ENCODE data around the gene SUN2. TPM values are rescaled to one million over a fixed set of nuclear protein-coding genes. Genes with fewer than 3 reads are reported as not detected.

Gene SUN2
- total and polyA plus RNA-seq, 10 of the 15 experiments (the other 5 are each of a cell fraction or from before 2014, with no cell fraction given) = 0.18 to 107 (median 35.9) TPM

DNA sequence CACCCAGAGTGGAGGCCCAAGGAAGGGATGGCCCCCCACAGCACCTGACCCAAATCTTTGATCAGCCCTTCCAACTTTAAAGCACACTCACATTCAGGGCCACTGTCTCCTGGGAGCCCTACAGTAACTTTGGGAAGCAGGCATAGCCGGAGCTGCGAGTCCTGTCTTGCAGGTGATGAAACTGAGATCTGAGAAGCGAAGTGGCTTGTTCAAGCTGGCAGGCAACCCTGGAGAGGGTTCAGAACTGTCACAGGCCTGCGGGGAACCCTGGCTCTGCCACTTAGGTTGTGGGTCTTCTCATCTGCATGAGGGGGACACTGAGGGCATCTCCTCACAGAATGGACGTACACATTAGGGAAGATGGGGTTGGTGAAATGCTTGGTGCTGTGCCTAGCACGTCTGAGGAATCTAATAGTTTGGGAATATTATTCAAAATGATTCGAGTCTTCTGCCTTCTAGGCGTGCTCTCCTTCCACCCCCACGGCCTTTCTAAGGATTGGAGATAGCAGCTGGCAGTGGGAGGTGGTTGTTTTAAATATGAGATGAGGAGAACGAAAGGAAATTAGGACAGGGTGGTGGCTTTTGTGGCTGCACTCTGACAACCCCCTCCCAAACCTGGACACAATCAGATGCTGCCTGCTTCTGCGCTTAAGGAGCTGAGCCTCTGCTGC lies 18.8 kb upstream of the SUN2 start:
- in situ Hi-C loops (cut with MboI) = no loop called here
- CTCF ChIA-PET = no interaction called here
- no peaks in the 10 kb centered on the region for H4K20me1 ChIP-seq (ENCODE audit: control insufficient read depth, insufficient read depth)
- WGBS (ENCODE audit: insufficient coverage, insufficient replicate concordance, low lambda C conversion rate, missing lambda C conversion rate) = 23% methylated on average over 11 of the region's 11 CpGs
- no peak overlapping the region for H3K9ac ChIP-seq (ENCODE audit: control insufficient read depth, insufficient read depth, low read length)
- H3K4me3 ChIP-seq = no peak overlapping the region
- no peaks in the 10 kb centered on the region for H3K79me2 ChIP-seq (ENCODE audit: control insufficient read depth, insufficient read depth, low read length)
- H3K4me2 ChIP-seq (ENCODE audit: control insufficient read depth, insufficient read depth) = no peak overlapping the region
- POLR2A ChIA-PET = no interaction called here
- RAD21 ChIA-PET (ENCODE audit: unreplicated experiment) = no interaction called here
- TF ChIP-seq YBX1 (IDR thresholded peaks at IDR 0.05) (no peak), GATAD2B (conservative IDR thresholded peaks at IDR 0.05; ENCODE audit: low read depth) (no peak), NFXL1 (IDR thresholded peaks at IDR 0.05; ENCODE audit: borderline replicate concordance) (no peak), CBFB (IDR thresholded peaks at IDR 0.05; ENCODE audit: low read depth) (no peak), POLR2A (IDR thresholded peaks at IDR 0.05; ENCODE audit: low read depth, low read length) (no peak), MTA3 (IDR thresholded peaks at IDR 0.05; ENCODE audit: borderline replicate concordance, low read length) (no peak), ZNF207 (IDR thresholded peaks at IDR 0.05; ENCODE audit: borderline replicate concordance) (no peak), KDM1A (IDR thresholded peaks at IDR 0.05; ENCODE audit: borderline replicate concordance) (no peak), LARP7 (IDR thresholded peaks at IDR 0.05) (no peak), IKZF1 (conservative IDR thresholded peaks at IDR 0.05) (no peak)
- no peaks in the 10 kb centered on the region for H3K4me1 ChIP-seq (ENCODE audit: control insufficient read depth, insufficient read depth, low read length)
- SMC1A ChIA-PET (ENCODE audit: uncharacterized antibody, unreplicated experiment) = interaction anchor here (1.0 kb wide), 1 partner anchor 50 kb away, joined by 3 read pairs; no protein-coding TSS in a partner anchor
- no peaks in the 10 kb centered on the region for H3K9me3 ChIP-seq (replicated peaks; ENCODE audit: control insufficient read depth, insufficient read depth, low read length)
- no peak for FAIRE-seq
- DNase-seq (ENCODE audit: low read depth, low spot score) = no peak
- intact Hi-C loops (cut with micrococcal nuclease; ENCODE audit: unreplicated experiment) = no loop called here
- H2AFZ ChIP-seq (ENCODE audit: control insufficient read depth, low read depth, low read length) = no peak overlapping the region
- BruUV-seq (replicated peaks) = no TSS peak
- no peaks in the 10 kb centered on the region for H3K36me3 ChIP-seq (ENCODE audit: control insufficient read depth in 2 of 2, insufficient read depth in 2 of 2, low read length in 1 of 2)
- H3K27ac ChIP-seq (ENCODE audit: control insufficient read depth, insufficient read depth) = no peak overlapping the region
- no peak for ATAC-seq
- no peaks in the 10 kb centered on the region for H3K27me3 ChIP-seq (replicated peaks in 1 of 2; ENCODE audit: control insufficient read depth in 2 of 2, insufficient read depth in 2 of 2, low read length in 1 of 2)

All from GM12878 (cell line).